Transverse colon (tissue), 3 donors: ENCODE data around the gene ARF1.

Experiments used
- EP300 ChIP-seq: sonication (generic); formaldehyde crosslinking; IDR thresholded peaks from one replicate; pipeline ENCODE4 v1.6.1; 2017; ENCODE audit warnings: antibody characterized with exemption, low read depth
- POLR2A ChIP-seq: fragments of 450-650 bp; IDR thresholded peaks from one replicate; pipeline ENCODE4 v1.6.1; 2016; ENCODE audit warnings: antibody characterized with exemption, mild to moderate bottlenecking, moderate library complexity
- TF ChIP-seq, protein P1 (sequence below), 5 experiments: fragments of 200-600 bp in 3 of 5; fragments of 450-650 bp in 2 of 5; sonication (generic) in 3 of 5; IDR thresholded peaks; 1 replicate in 2 of 5; 2 replicates in 3 of 5; pipeline ENCODE4 v1.5.1; 2016 to 2017; ENCODE audit warnings: antibody characterized with exemption in 5 of 5, inconsistent platforms in 3 of 5, mild to moderate bottlenecking in 2 of 5, moderate library complexity in 1 of 5

DNA sequence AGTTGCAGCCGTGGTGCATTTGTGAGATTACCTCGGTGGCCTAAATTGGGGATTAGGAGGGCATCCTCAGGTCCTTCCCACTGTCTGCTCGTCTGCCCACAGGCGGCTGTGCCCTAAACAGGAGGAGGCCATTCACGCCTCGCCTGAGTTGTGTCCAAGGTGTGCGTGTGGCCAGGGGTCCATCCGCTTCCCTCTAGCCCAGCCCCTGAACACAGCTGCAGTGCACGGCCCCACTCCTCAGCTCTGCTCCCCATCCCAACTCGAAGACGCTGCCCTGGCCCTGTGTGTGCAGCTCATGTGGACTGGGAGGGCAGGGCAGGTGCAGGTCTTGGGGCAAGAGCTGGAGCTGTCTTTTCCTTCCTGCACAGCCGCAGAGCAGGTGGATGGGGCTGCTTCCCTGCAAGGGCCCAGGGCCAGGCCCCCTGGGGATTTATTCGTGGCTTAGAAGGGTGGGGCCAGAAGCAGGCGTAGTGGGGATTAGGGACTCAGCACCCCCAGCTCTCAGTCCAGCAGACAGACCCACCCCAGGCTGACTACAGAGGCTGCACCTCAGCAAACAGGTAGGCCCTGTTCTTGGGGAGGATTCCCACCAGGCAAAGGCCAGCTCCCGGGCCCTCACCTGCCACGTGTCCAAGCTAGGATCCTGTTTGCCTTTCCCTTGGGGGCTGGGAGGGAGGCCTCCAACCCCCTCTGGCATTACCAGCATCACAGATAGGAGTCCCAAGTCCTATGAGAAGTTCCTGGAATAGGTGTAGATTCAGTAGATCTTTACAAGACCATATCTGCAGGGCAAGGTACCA lies 61.9 kb downstream of the ARF1 start:
- TF ChIP-seq POLR2A (no peak), EP300 (no peak)
- TF ChIP-seq, protein P1, sequence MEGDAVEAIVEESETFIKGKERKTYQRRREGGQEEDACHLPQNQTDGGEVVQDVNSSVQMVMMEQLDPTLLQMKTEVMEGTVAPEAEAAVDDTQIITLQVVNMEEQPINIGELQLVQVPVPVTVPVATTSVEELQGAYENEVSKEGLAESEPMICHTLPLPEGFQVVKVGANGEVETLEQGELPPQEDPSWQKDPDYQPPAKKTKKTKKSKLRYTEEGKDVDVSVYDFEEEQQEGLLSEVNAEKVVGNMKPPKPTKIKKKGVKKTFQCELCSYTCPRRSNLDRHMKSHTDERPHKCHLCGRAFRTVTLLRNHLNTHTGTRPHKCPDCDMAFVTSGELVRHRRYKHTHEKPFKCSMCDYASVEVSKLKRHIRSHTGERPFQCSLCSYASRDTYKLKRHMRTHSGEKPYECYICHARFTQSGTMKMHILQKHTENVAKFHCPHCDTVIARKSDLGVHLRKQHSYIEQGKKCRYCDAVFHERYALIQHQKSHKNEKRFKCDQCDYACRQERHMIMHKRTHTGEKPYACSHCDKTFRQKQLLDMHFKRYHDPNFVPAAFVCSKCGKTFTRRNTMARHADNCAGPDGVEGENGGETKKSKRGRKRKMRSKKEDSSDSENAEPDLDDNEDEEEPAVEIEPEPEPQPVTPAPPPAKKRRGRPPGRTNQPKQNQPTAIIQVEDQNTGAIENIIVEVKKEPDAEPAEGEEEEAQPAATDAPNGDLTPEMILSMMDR (IDR thresholded peaks at IDR 0.05): no peak
